RKO (cell line): Measurements from ENCODE around the gene GAGE12C.
"Not testable (repeated sequence)": the region's sequence is repeated elsewhere in the genome, so short reads cannot be mapped to it uniquely, and the experiment has no call there.

ENCODE experiments used
- DNase-seq: peaks from one replicate; pipeline ENCODE4 v3.0.0-alpha.2; 2016; ENCODE audit warnings: low spot score

Gene GAGE12C

GRCh38 chrX:49531877-49532276 is at the start of gene GAGE12C:
Gene GAGE12C, plus strand, starts transcription at chrX:49532177. Its CDS starts 1,155 bp downstream, at chrX:49533332.
- DNase-seq = not testable (repeated sequence)

GRCh38 chrX:49541433-49541832 is 9.5 kb downstream of the GAGE12C start, which contains the start of gene GAGE12D:
Gene GAGE12D, plus strand, starts transcription at chrX:49541733. Its CDS starts 1,155 bp downstream, at chrX:49542888.
- not testable (repeated sequence) for DNase-seq

- DNase-seq = not testable (repeated sequence)
Measured at GRCh38 chrX:49550989-49551388, 19.0 kb downstream of the GAGE12C start, which contains the start of gene GAGE12E. Gene GAGE12E, plus strand, starts transcription at chrX:49551289. Its CDS starts 1,155 bp downstream, at chrX:49552444.

GRCh38 chrX:49560542-49560941 is 28.6 kb downstream of the GAGE12C start, which contains the start of gene GAGE12F:
Gene GAGE12F, plus strand, starts transcription at chrX:49560842. Its CDS starts 1,155 bp downstream, at chrX:49561997.
- not testable (repeated sequence) for DNase-seq

GRCh38 chrX:49568728-49569127 is 36.8 kb downstream of the GAGE12C start:
- not testable (repeated sequence) for DNase-seq

- not testable (repeated sequence) for DNase-seq
Measured at GRCh38 chrX:49569152-49569551, 37.2 kb downstream of the GAGE12C start.

- DNase-seq = not testable (repeated sequence)
Measured at GRCh38 chrX:49570100-49570499, 38.1 kb downstream of the GAGE12C start, which contains the start of gene GAGE12G. Gene GAGE12G, plus strand, starts transcription at chrX:49570400. Its CDS starts 1,155 bp downstream, at chrX:49571555.

- DNase-seq = not testable (repeated sequence)
Measured at GRCh38 chrX:49579649-49580048, 47.7 kb downstream of the GAGE12C start, which contains the start of gene GAGE12H. Gene GAGE12H, plus strand, starts transcription at chrX:49579949. Its CDS starts 1,155 bp downstream, at chrX:49581104.
